Activated gamma-delta T cell treated with Interleukin-2 at 50 U/mL for 16 hours (primary cell): Measurements from ENCODE around the gene STX7.

ENCODE experiments used
- DNase-seq: peaks from one replicate; pipeline ENCODE4 v3.0.0-alpha.2; 2020

The STX7 gene

GRCh38 chr6:132466952-132467351 lies 46.0 kb downstream of the STX7 start:
- DNase-seq: no peak

- no peak for DNase-seq
Measured at GRCh38 chr6:132465530-132466485, 47.1 kb downstream of the STX7 start.

- no peak for DNase-seq
Measured at GRCh38 chr6:132464538-132465256, 48.2 kb downstream of the STX7 start.

- DNase-seq: no peak
Measured at GRCh38 chr6:132461958-132462357, 51.0 kb downstream of the STX7 start.

- DNase-seq: no peak
Measured at GRCh38 chr6:132459605-132459952, 53.3 kb downstream of the STX7 start.

- DNase-seq: no peak
Measured at GRCh38 chr6:132458887-132459604, 53.9 kb downstream of the STX7 start.

- no peak for DNase-seq
Measured at GRCh38 chr6:132456700-132457143, 56.2 kb downstream of the STX7 start.

- DNase-seq: no peak
Measured at GRCh38 chr6:132446855-132447241, 66.1 kb downstream of the STX7 start.

GRCh38 chr6:132446141-132446854 lies 66.6 kb downstream of the STX7 start:
- DNase-seq: no peak

GRCh38 chr6:132445201-132445951 lies 67.5 kb downstream of the STX7 start:
- no peak for DNase-seq

- no peak for DNase-seq
Measured at GRCh38 chr6:132443206-132443605, 69.7 kb downstream of the STX7 start.

- DNase-seq: no peak
Measured at GRCh38 chr6:132430110-132430509, 82.8 kb downstream of the STX7 start.

GRCh38 chr6:132425176-132425575 lies 87.7 kb downstream of the STX7 start:
- no peak for DNase-seq

GRCh38 chr6:132423839-132424238 lies 89.1 kb downstream of the STX7 start:
- no peak for DNase-seq

- DNase-seq: no peak
Measured at GRCh38 chr6:132418235-132418965, 94.5 kb downstream of the STX7 start.

- DNase-seq: no peak
Measured at GRCh38 chr6:132414761-132415160, 98.2 kb downstream of the STX7 start.

- no peak for DNase-seq
Measured at GRCh38 chr6:132414322-132414721, 98.6 kb downstream of the STX7 start.

GRCh38 chr6:132413499-132413802 lies 99.5 kb downstream of the STX7 start:
- DNase-seq: no peak

GRCh38 chr6:132412656-132413498 lies 100.0 kb downstream of the STX7 start:
- DNase-seq: no peak

- DNase-seq: no peak
Measured at GRCh38 chr6:132411296-132411695, 101.6 kb downstream of the STX7 start.

GRCh38 chr6:132410830-132411229 lies 102.1 kb downstream of the STX7 start:
- no peak for DNase-seq
